Measurements from ENCODE around the gene MACROD1. TPM values are rescaled to one million over a fixed set of nuclear protein-coding genes. Genes with fewer than 3 reads are reported as not detected.

MACROD1 gene
- total RNA-seq, 1 experiment from 2014 or later = 36.9 TPM

DNA sequence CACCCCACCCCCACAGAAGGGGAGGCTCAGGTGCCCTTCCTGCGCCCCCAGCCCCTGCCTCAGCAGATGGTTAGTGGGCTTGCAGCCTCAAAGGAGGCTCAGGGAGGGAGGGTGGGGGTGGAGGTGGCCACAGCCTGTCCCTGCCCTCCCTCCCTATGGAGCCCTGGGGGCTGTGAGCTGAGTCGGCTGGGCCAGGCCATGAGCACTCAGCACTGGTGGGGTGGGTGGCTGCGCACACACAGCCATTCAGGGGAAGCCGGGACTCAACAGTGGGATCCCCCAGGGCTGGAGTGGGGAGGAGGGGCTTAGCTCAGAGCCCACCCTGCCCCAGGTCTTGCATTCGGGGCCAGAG is 80.0 kb downstream of the MACROD1 start:
- peaks cover 42% of the 10 kb centered on the region for H3K27me3 Mint-ChIP-seq (ENCODE audit: low read depth)
- DNase-seq (ENCODE audit: low spot score) (no peak), ATAC-seq (no peak)
- H3K4me1 Mint-ChIP-seq = peaks cover 4% of the 10 kb centered on the region
- H3K36me3 Mint-ChIP-seq = no peaks in the 10 kb centered on the region
- CTCF ChIA-PET = interaction anchor here (1.1 to 3.5 kb wide), 5 partner anchors 11 to 79 kb away, joined by 3 to 23 read pairs (median 5); no protein-coding TSS in a partner anchor
- no peaks in the 10 kb centered on the region for H3K9me3 Mint-ChIP-seq
- H3K27ac Mint-ChIP-seq = no peak overlapping the region
- H3K4me3 Mint-ChIP-seq = no peak overlapping the region
- no peak for TF ChIP-seq CBFB (CRISPR knock-in tag; IDR thresholded peaks at IDR 0.05; ENCODE audit: low read depth)
- POLR2A ChIA-PET = no interaction called here

DNA sequence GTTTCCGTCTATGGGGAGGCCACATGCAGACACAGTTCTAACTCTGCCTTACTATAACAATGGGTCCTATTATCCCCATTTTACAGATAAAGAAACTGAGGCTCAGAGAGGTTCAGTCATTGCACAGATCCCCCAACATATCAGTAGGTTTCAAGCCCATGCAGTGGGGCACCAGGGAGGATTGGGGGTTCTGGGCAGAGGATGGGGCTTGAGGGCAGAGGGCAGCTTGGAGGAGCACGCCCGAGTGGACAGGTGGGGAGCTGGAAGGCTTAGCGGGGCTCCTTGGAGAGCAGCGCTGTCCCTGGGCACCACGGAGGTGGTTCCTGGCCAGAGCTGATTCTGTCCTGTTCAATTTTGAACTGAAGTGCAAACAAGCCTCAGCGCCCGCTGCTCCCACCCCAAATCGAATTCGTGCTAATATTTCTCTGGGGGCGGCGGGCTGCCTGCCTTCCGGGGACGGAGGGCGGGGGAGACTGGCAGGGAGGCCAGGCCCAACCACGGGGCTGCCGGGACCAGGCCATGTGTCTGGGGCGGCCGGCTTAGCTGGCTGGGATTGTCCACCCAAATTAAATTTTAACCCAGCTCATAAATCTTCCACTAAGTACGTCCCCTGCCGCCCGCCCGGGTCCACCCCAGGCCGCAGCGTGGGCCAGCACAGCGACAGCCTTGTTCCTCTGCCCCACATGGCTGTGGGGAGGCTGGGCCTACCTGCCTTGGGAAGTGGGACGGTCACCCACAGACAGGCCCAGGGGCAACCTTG is 80.8 kb downstream of the MACROD1 start:
- TF ChIP-seq, protein P1, sequence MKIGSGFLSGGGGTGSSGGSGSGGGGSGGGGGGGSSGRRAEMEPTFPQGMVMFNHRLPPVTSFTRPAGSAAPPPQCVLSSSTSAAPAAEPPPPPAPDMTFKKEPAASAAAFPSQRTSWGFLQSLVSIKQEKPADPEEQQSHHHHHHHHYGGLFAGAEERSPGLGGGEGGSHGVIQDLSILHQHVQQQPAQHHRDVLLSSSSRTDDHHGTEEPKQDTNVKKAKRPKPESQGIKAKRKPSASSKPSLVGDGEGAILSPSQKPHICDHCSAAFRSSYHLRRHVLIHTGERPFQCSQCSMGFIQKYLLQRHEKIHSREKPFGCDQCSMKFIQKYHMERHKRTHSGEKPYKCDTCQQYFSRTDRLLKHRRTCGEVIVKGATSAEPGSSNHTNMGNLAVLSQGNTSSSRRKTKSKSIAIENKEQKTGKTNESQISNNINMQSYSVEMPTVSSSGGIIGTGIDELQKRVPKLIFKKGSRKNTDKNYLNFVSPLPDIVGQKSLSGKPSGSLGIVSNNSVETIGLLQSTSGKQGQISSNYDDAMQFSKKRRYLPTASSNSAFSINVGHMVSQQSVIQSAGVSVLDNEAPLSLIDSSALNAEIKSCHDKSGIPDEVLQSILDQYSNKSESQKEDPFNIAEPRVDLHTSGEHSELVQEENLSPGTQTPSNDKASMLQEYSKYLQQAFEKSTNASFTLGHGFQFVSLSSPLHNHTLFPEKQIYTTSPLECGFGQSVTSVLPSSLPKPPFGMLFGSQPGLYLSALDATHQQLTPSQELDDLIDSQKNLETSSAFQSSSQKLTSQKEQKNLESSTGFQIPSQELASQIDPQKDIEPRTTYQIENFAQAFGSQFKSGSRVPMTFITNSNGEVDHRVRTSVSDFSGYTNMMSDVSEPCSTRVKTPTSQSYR (CRISPR knock-in tag; IDR thresholded peaks at IDR 0.05) = no peak
- no peak for TF ChIP-seq MYBL2 (CRISPR knock-in tag; IDR thresholded peaks at IDR 0.05)
- TF ChIP-seq ZNF121 (CRISPR knock-in tag; IDR thresholded peaks at IDR 0.05) = no peak
- TF ChIP-seq, protein P2, sequence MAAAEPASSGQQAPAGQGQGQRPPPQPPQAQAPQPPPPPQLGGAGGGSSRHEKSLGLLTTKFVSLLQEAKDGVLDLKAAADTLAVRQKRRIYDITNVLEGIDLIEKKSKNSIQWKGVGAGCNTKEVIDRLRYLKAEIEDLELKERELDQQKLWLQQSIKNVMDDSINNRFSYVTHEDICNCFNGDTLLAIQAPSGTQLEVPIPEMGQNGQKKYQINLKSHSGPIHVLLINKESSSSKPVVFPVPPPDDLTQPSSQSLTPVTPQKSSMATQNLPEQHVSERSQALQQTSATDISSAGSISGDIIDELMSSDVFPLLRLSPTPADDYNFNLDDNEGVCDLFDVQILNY (CRISPR knock-in tag; IDR thresholded peaks at IDR 0.05) = no peak
- no peak for TF ChIP-seq TCF7 (CRISPR knock-in tag; IDR thresholded peaks at IDR 0.05; ENCODE audit: low read depth)
- TF ChIP-seq, protein P3, sequence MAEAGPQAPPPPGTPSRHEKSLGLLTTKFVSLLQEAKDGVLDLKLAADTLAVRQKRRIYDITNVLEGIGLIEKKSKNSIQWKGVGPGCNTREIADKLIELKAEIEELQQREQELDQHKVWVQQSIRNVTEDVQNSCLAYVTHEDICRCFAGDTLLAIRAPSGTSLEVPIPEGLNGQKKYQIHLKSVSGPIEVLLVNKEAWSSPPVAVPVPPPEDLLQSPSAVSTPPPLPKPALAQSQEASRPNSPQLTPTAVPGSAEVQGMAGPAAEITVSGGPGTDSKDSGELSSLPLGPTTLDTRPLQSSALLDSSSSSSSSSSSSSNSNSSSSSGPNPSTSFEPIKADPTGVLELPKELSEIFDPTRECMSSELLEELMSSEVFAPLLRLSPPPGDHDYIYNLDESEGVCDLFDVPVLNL (CRISPR knock-in tag; IDR thresholded peaks at IDR 0.05; ENCODE audit: borderline replicate concordance, low read depth) = no peak
- TF ChIP-seq NR3C1 (CRISPR knock-in tag; conservative IDR thresholded peaks at IDR 0.05; ENCODE audit: low read depth) = no peak
- no peak for TF ChIP-seq EMX1 (CRISPR knock-in tag; IDR thresholded peaks at IDR 0.05)
- no peak for TF ChIP-seq ZNF671 (CRISPR knock-in tag; IDR thresholded peaks at IDR 0.05)
- Mint-ChIP-seq H3K36me3 (no peaks in the 10 kb centered on the region), H3K9me3 (no peaks in the 10 kb centered on the region), H3K4me3 (no peak overlapping the region), H3K27ac (no peak overlapping the region), H3K4me1 (peaks cover 4% of the 10 kb centered on the region), H3K27me3 (ENCODE audit: low read depth) (peaks cover 50% of the 10 kb centered on the region)
- CTCF ChIA-PET = interaction anchor here (1.4 to 3.5 kb wide), 2 partner anchors 63 to 78 kb away, joined by 5 to 23 read pairs; no protein-coding TSS in a partner anchor
- ATAC-seq = no peak
- POLR2A ChIA-PET = no interaction called here
- DNase-seq (ENCODE audit: low spot score) = no peak

- H3K4me1 Mint-ChIP-seq = peaks cover 4% of the 10 kb centered on the region
- ATAC-seq (no peak), DNase-seq (ENCODE audit: low spot score) (no peak)
- H3K27me3 Mint-ChIP-seq (ENCODE audit: low read depth) = peaks cover 57% of the 10 kb centered on the region
- no peaks in the 10 kb centered on the region for H3K9me3 Mint-ChIP-seq
- no peaks in the 10 kb centered on the region for H3K36me3 Mint-ChIP-seq
- H3K27ac Mint-ChIP-seq = no peak overlapping the region
- POLR2A ChIA-PET = no interaction called here
- no peak overlapping the region for H3K4me3 Mint-ChIP-seq
- CTCF ChIA-PET = no interaction called here
- TF ChIP-seq, protein P3 (CRISPR knock-in tag; IDR thresholded peaks at IDR 0.05; ENCODE audit: borderline replicate concordance, low read depth) = no peak
- TF ChIP-seq RORB (CRISPR knock-in tag; IDR thresholded peaks at IDR 0.05) = no peak
- TF ChIP-seq ZNF416 (CRISPR knock-in tag; IDR thresholded peaks at IDR 0.05) = no peak
- TF ChIP-seq ATF6 (CRISPR knock-in tag; IDR thresholded peaks at IDR 0.05) = no peak
- TF ChIP-seq ZNF121 (CRISPR knock-in tag; IDR thresholded peaks at IDR 0.05) = no peak
- TF ChIP-seq EMX1 (CRISPR knock-in tag; IDR thresholded peaks at IDR 0.05) = no peak
- no peak for TF ChIP-seq KAT7 (CRISPR knock-in tag; IDR thresholded peaks at IDR 0.05; ENCODE audit: borderline replicate concordance)
- no peak for TF ChIP-seq NR2C2 (CRISPR knock-in tag; IDR thresholded peaks at IDR 0.05)
- TF ChIP-seq, protein P4, sequence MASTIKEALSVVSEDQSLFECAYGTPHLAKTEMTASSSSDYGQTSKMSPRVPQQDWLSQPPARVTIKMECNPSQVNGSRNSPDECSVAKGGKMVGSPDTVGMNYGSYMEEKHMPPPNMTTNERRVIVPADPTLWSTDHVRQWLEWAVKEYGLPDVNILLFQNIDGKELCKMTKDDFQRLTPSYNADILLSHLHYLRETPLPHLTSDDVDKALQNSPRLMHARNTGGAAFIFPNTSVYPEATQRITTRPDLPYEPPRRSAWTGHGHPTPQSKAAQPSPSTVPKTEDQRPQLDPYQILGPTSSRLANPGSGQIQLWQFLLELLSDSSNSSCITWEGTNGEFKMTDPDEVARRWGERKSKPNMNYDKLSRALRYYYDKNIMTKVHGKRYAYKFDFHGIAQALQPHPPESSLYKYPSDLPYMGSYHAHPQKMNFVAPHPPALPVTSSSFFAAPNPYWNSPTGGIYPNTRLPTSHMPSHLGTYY (CRISPR knock-in tag; IDR thresholded peaks at IDR 0.05) = no peak
- no peak for TF ChIP-seq ZNF512 (CRISPR knock-in tag; IDR thresholded peaks at IDR 0.05; ENCODE audit: borderline replicate concordance)
Measured at GRCh38 chr11:64084146-64084950, 81.6 kb downstream of the MACROD1 start.

Data from WTC11 (cell line).